WI38 (cell line): Measurements from ENCODE around the gene C10orf95.

Experiments
- H3K4me3 ChIP-seq: 2 replicates; pipeline ENCODE4 v1.5.1; 2011; ENCODE audit warnings: low read depth, mild to moderate bottlenecking, control low read depth, low read length
- CTCF ChIP-seq: IDR thresholded peaks from 2 replicates; pipeline ENCODE4 v1.5.1; 2012; ENCODE audit warnings: low read depth, mild to moderate bottlenecking, control low read depth, low read length

Gene C10orf95

GRCh38 chr10:102473445-102474331, 22.3 kb upstream of the C10orf95 start:
- no peak for TF ChIP-seq CTCF
- H3K4me3 ChIP-seq = no peak overlapping the region

- H3K4me3 ChIP-seq = no peak overlapping the region
- no peak for TF ChIP-seq CTCF
Measured at GRCh38 chr10:102470579-102471546, 19.5 kb upstream of the C10orf95 start.

GRCh38 chr10:102468683-102469082, 17.3 kb upstream of the C10orf95 start:
- no peak overlapping the region for H3K4me3 ChIP-seq
- TF ChIP-seq CTCF = no peak

- no peak for TF ChIP-seq CTCF
Measured at GRCh38 chr10:102467971-102468438, 16.7 kb upstream of the C10orf95 start.

GRCh38 chr10:102467318-102467717, 16.0 kb upstream of the C10orf95 start:
- TF ChIP-seq CTCF = no peak
- no peak overlapping the region for H3K4me3 ChIP-seq

More at GRCh38 chr10:102467971-102468438, 16.7 kb upstream of the C10orf95 start:
- H3K4me3 ChIP-seq = no peak overlapping the region

GRCh38 chr10:102465466-102465865, 14.1 kb upstream of the C10orf95 start:
- no peak for TF ChIP-seq CTCF

More at GRCh38 chr10:102465466-102465865, 14.1 kb upstream of the C10orf95 start:
- no peak overlapping the region for H3K4me3 ChIP-seq
